Measurements from ENCODE around the gene TNFRSF1B. TPM values are rescaled to one million over a fixed set of nuclear protein-coding genes. Genes with fewer than 3 reads are reported as not detected.

The TNFRSF1B gene
- total RNA-seq, 1 donor from 2014 or later, result 19.0 TPM

- peak; percentile 68 for DNase-seq (ENCODE audit: missing footprints)
- intact Hi-C loops (cut with DNase I), result no loop called here
- peak; percentile 23 for ATAC-seq
These were observed 3.5 kb downstream of the TNFRSF1B start for GRCh38 chr1:12170263-12170671.

- intact Hi-C loops (cut with DNase I), result no loop called here
- DNase-seq (ENCODE audit: missing footprints) (peak; percentile 43), ATAC-seq (no peak)
These were observed 4.6 kb downstream of the TNFRSF1B start for GRCh38 chr1:12171206-12172041.

- ATAC-seq, result no peak
- DNase-seq (ENCODE audit: missing footprints), result peak; percentile 59
- intact Hi-C loops (cut with DNase I), result no loop called here
These were observed 5.5 kb downstream of the TNFRSF1B start for GRCh38 chr1:12172042-12172851.

GRCh38 chr1:12173041-12173509, 6.3 kb downstream of the TNFRSF1B start:
- ATAC-seq, result no peak
- intact Hi-C loops (cut with DNase I), result no loop called here
- DNase-seq (ENCODE audit: missing footprints), result peak; percentile 4

GRCh38 chr1:12173631-12174121, 6.9 kb downstream of the TNFRSF1B start:
- DNase-seq (ENCODE audit: missing footprints) (peak; percentile 86), ATAC-seq (no peak)
- intact Hi-C loops (cut with DNase I), result no loop called here

- intact Hi-C loops (cut with DNase I), result no loop called here
- ATAC-seq, result peak; percentile 51
- DNase-seq (ENCODE audit: missing footprints), result peak; percentile 89
These were observed 8.4 kb downstream of the TNFRSF1B start for GRCh38 chr1:12174924-12175810.

GRCh38 chr1:12176298-12177118, 9.7 kb downstream of the TNFRSF1B start:
- ATAC-seq (no peak), DNase-seq (ENCODE audit: missing footprints) (peak; percentile 32)
- intact Hi-C loops (cut with DNase I), result no loop called here

- DNase-seq (ENCODE audit: missing footprints), result peak; percentile 53
- no peak for ATAC-seq
- intact Hi-C loops (cut with DNase I), result no loop called here
These were observed 10.6 kb downstream of the TNFRSF1B start for GRCh38 chr1:12177156-12177998.

GRCh38 chr1:12177999-12178441, 11.2 kb downstream of the TNFRSF1B start:
- DNase-seq (ENCODE audit: missing footprints) (peak; percentile 93), ATAC-seq (peak; percentile 20)
- intact Hi-C loops (cut with DNase I), result no loop called here

- ATAC-seq (no peak), DNase-seq (ENCODE audit: missing footprints) (peak; percentile 64)
- intact Hi-C loops (cut with DNase I), result no loop called here
These were observed 11.7 kb downstream of the TNFRSF1B start for GRCh38 chr1:12178511-12178910.

- intact Hi-C loops (cut with DNase I), result no loop called here
- peak; percentile 68 for DNase-seq (ENCODE audit: missing footprints)
- no peak for ATAC-seq
These were observed 12.3 kb downstream of the TNFRSF1B start for GRCh38 chr1:12179111-12179519.

- DNase-seq (ENCODE audit: missing footprints), result peak; percentile 9
- intact Hi-C loops (cut with DNase I), result loop anchor here (5.0 kb wide), 1 partner anchor 37 kb away; no protein-coding TSS in a partner anchor
- ATAC-seq, result no peak
These were observed 12.9 kb downstream of the TNFRSF1B start for GRCh38 chr1:12179676-12180075.

- DNase-seq (ENCODE audit: missing footprints) (peak; percentile 88), ATAC-seq (peak; percentile 17)
- intact Hi-C loops (cut with DNase I), result loop anchor here (5.0 kb wide), 1 partner anchor 38 kb away; no protein-coding TSS in a partner anchor
These were observed 13.5 kb downstream of the TNFRSF1B start for GRCh38 chr1:12180315-12180714.

GRCh38 chr1:12180903-12181302, 14.1 kb downstream of the TNFRSF1B start:
- intact Hi-C loops (cut with DNase I), result loop anchor here (5.0 kb wide), 1 partner anchor 39 kb away; no protein-coding TSS in a partner anchor
- DNase-seq (ENCODE audit: missing footprints) (peak; percentile 34), ATAC-seq (no peak)

- DNase-seq (ENCODE audit: missing footprints), result peak; percentile 50
- intact Hi-C loops (cut with DNase I), result loop anchor here (5.0 kb wide), 1 partner anchor 39 kb away; no protein-coding TSS in a partner anchor
- ATAC-seq, result no peak
These were observed 14.8 kb downstream of the TNFRSF1B start for GRCh38 chr1:12181568-12181967.

GRCh38 chr1:12182410-12182984, 15.7 kb downstream of the TNFRSF1B start:
- DNase-seq (ENCODE audit: missing footprints) (peak; percentile 25), ATAC-seq (no peak)
- intact Hi-C loops (cut with DNase I), result loop anchor here (5.0 kb wide), 1 partner anchor 40 kb away; no protein-coding TSS in a partner anchor
